Measurements from ENCODE around the gene TNFRSF8. TPM values are rescaled to one million over a fixed set of nuclear protein-coding genes. Genes with fewer than 3 reads are reported as not detected.

The TNFRSF8 gene
- total RNA-seq, 1 donor from 2014 or later, result 0.35 TPM

DNA sequence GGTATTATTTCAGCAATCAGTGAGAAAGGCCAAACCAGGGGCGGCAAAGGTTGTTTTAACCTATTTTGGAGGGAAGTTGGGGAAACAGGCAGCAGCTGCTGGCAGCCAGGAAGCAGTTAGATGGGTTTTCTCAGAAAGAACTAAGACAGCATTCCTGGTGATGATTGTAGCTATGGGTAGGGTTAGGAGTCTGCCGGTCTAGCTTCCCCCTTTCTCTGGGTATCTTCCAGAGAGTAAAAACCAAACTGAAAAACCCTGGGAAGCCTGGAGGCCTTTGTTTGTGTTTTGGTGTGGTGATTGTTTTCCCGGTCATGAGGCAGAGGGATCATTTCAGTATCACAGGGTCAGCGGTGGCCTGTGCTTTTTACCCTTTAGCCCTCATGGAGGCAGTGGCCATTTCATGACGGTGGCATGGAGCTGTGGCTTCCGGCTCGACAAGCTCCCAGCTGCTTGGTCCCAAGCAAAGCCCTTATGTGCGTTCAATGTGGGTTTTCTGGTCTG is 84.1 kb downstream of the TNFRSF8 start:
- TF ChIP-seq, protein P1, sequence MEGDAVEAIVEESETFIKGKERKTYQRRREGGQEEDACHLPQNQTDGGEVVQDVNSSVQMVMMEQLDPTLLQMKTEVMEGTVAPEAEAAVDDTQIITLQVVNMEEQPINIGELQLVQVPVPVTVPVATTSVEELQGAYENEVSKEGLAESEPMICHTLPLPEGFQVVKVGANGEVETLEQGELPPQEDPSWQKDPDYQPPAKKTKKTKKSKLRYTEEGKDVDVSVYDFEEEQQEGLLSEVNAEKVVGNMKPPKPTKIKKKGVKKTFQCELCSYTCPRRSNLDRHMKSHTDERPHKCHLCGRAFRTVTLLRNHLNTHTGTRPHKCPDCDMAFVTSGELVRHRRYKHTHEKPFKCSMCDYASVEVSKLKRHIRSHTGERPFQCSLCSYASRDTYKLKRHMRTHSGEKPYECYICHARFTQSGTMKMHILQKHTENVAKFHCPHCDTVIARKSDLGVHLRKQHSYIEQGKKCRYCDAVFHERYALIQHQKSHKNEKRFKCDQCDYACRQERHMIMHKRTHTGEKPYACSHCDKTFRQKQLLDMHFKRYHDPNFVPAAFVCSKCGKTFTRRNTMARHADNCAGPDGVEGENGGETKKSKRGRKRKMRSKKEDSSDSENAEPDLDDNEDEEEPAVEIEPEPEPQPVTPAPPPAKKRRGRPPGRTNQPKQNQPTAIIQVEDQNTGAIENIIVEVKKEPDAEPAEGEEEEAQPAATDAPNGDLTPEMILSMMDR (conservative IDR thresholded peaks at IDR 0.05; ENCODE audit: low read depth, low read length), result no peak
- no peak for DNase-seq (ENCODE audit: low read depth)
- no peak overlapping the region for H3K4me3 ChIP-seq (ENCODE audit: low read depth, low read length)

- DNase-seq (ENCODE audit: low read depth), result no peak
- TF ChIP-seq, protein P1 (conservative IDR thresholded peaks at IDR 0.05; ENCODE audit: low read depth, low read length), result no peak
These were observed 85.3 kb downstream of the TNFRSF8 start for GRCh38 chr1:12148160-12148957.

DNA sequence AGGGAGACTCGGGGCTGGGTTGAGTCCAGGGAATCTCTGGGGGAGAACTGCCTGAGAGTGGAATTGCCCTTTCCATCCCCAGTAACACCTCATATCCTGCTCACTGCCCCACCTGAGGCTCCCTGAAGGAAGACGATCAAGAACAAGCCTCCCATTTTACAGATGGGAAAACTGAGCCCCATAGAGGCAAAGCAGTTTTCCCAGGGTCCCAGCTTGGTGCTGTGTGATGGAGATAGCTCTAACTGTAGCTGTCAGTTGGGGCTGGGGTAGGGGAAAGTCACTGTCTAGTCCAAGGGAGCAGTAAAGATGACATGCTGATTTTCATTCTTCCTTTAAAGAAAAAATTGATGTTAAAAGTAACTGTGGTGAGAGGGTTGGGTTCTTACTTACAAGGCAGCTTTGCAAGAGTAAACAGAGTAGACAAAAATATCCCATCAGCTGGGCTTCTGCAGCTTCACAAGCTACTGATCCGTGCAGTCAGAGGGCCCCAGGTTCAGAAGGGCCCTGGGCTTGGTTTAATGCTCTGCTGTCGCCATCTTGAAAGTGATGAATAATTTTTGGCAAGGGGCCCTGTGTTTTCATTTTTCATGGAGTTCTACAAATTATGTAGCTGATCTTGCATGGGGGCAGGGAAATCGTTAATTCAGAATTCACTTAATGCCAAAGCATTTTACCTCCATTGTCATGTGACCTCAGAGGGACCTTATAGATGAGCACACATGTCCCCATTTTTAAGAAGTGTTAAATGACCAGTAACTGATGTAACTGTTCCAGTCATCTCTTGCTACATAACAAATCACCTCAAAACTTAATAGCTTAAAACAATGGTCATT is 86.1 kb downstream of the TNFRSF8 start:
- H3K4me3 ChIP-seq (ENCODE audit: low read depth, low read length), result no peak overlapping the region
- no peak for DNase-seq (ENCODE audit: low read depth)
- TF ChIP-seq, protein P1 (conservative IDR thresholded peaks at IDR 0.05; ENCODE audit: low read depth, low read length), result no peak

More at GRCh38 chr1:12148160-12148957, 85.3 kb downstream of the TNFRSF8 start:
- no peak overlapping the region for H3K4me3 ChIP-seq (ENCODE audit: low read depth, low read length)

- no peak overlapping the region for H3K4me3 ChIP-seq (ENCODE audit: low read depth, low read length)
- no peak for DNase-seq (ENCODE audit: low read depth)
- TF ChIP-seq, protein P1 (conservative IDR thresholded peaks at IDR 0.05; ENCODE audit: low read depth, low read length), result no peak
These were observed 86.7 kb downstream of the TNFRSF8 start for GRCh38 chr1:12149791-12150175.

DNA sequence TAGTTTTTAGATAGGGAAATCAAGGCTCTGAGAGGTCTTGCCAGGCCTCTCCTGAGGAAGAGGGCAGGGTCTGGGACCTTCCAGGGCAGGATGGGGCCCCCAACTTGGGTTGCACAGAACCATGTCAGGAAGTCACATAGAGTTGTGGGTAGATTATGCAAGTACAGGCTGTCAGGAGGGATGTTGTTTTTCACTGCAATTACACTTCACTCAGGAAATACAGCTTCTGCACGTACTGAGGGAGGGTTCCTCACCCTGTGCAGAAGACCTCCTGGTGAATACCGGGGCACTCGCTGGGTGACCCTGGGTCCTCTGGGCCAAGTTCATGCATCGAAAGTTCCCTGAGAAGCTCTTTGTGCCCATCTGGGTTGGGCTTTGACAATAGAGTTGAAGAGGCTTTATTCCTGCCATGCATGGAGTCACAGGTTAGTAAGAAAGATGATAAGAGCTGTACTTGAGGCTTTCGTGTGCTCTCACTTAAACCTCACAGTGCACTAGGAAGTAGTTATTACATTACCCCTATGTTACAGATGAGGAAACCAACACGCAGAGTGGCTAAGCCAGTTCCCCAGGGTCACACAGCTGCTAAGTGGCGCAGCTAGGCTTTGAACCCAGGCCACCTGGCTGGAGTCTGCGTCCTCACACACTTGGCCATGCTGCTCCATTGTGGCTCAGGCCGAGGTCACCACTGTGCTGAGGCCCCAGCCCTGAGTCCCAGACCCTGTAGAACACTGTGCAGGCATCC is 87.5 kb downstream of the TNFRSF8 start:
- DNase-seq (ENCODE audit: low read depth), result no peak
- TF ChIP-seq, protein P1 (conservative IDR thresholded peaks at IDR 0.05; ENCODE audit: low read depth, low read length), result no peak
- H3K4me3 ChIP-seq (ENCODE audit: low read depth, low read length), result no peak overlapping the region

GRCh38 chr1:12151465-12151864 is 88.4 kb downstream of the TNFRSF8 start:
- TF ChIP-seq, protein P1 (conservative IDR thresholded peaks at IDR 0.05; ENCODE audit: low read depth, low read length), result no peak

More at GRCh38 chr1:12151465-12151864, 88.4 kb downstream of the TNFRSF8 start:
- H3K4me3 ChIP-seq (ENCODE audit: low read depth, low read length), result no peak overlapping the region
- no peak for DNase-seq (ENCODE audit: low read depth)
